SK-N-SH (cell line): ENCODE measurements around the gene CHD1L. TPM values are rescaled to one million over a fixed set of nuclear protein-coding genes. Genes with fewer than 3 reads are reported as not detected.

Source experiments
- CTCF ChIA-PET: fragments of 300-600, 350-600 bp; formaldehyde crosslinking; extraction: SDS; loops from one replicate; lab custom pipeline; 2021; lab: Yijun Ruan, JAX
- POLR2A ChIA-PET: fragments of 350-600 bp; sonication (Branson Sonifier 250); formaldehyde crosslinking; extraction: SDS; loops from one replicate; lab custom pipeline; 2020; ENCODE audit warnings: antibody characterized with exemption, inconsistent platforms; lab: Yijun Ruan, JAX
- DNase-seq: peaks from one replicate; pipeline ENCODE4 v3.0.0; 2012
- H2AFZ ChIP-seq: fragments of 200-600 bp; sonication (generic); 2 replicates; pipeline ENCODE4 v1.8.1; 2016; ENCODE audit warnings: antibody characterized with exemption, mild to moderate bottlenecking, low read depth
- H3F3A ChIP-seq: fragments of 200-600 bp; sonication (generic); replicated peaks from 2 replicates; pipeline ENCODE3; 2016; ENCODE audit warnings: antibody characterized with exemption, mild to moderate bottlenecking; ENCODE audit not compliant: insufficient read depth
- H3K27ac ChIP-seq, 2 experiments: fragments of 200-500 bp in 1 of 2; fragments of 200-600 bp in 1 of 2; sonication (Bioruptor generic) in 1 of 2; sonication (generic), shearing (Covaris generic) in 1 of 2; 2 replicates each; pipeline versions ENCODE4 v1.5.1 to v1.6.1; 2014 to 2016; ENCODE audit warnings: low read depth in 2 of 2, inconsistent platforms in 1 of 2, low read length in 1 of 2, mild to moderate bottlenecking in 1 of 2, mixed read lengths in 1 of 2
- H3K27me3 ChIP-seq: fragments of 200-600 bp; sonication (generic), shearing (Covaris generic); 2 replicates; pipeline ENCODE4 v1.6.1; 2016; ENCODE audit warnings: mixed run types; ENCODE audit not compliant: insufficient read depth
- H3K36me3 ChIP-seq, 2 experiments: fragments of 200-500 bp in 1 of 2; fragments of 200-600 bp in 1 of 2; sonication (Bioruptor generic) in 1 of 2; sonication (generic) in 1 of 2; replicated peaks in 1 of 2; 2 replicates each; pipeline versions ENCODE3 to v1.5.1; 2014 to 2016; ENCODE audit warnings: low read length in 1 of 2, mild to moderate bottlenecking in 1 of 2; ENCODE audit not compliant: insufficient read depth in 2 of 2, control insufficient read depth in 1 of 2
- H3K4me1 ChIP-seq, 2 experiments: fragments of 200-500 bp in 1 of 2; fragments of 200-600 bp in 1 of 2; sonication (Bioruptor generic) in 1 of 2; sonication (generic), shearing (Covaris generic) in 1 of 2; 2 replicates each; pipeline versions ENCODE4 v1.5.1 to v1.6.1; 2014 to 2016; ENCODE audit warnings: low read depth in 1 of 2, low read length in 1 of 2, mixed run types in 1 of 2; ENCODE audit not compliant: insufficient read depth in 2 of 2, control insufficient read depth in 1 of 2
- H3K4me2 ChIP-seq: fragments of 200-600 bp; sonication (generic), shearing (Covaris generic); 2 replicates; pipeline ENCODE4 v1.6.1; 2017; ENCODE audit warnings: mixed run types
- H3K4me3 ChIP-seq, 2 experiments: fragments of 200-500 bp in 1 of 2; fragments of 200-600 bp in 1 of 2; sonication (Bioruptor generic) in 1 of 2; sonication (generic), shearing (Covaris generic) in 1 of 2; 2 replicates each; pipeline versions ENCODE4 v1.5.1 to v1.8.1; 2014 to 2016; ENCODE audit warnings: low read depth in 2 of 2, inconsistent platforms in 1 of 2, low read length in 1 of 2, mild to moderate bottlenecking in 1 of 2, mixed read lengths in 1 of 2, moderate library complexity in 1 of 2
- H3K79me2 ChIP-seq: fragments of 200-600 bp; sonication (generic); 2 replicates; pipeline ENCODE4 v1.8.1; 2017; ENCODE audit warnings: mild to moderate bottlenecking; ENCODE audit not compliant: insufficient read depth
- H3K9ac ChIP-seq: fragments of 200-600 bp; sonication (generic); 2 replicates; pipeline ENCODE4 v1.6.1; 2017; ENCODE audit warnings: mixed run types
- H3K9me2 ChIP-seq: fragments of 200-600 bp; sonication (generic); 2 replicates; pipeline ENCODE4 v1.6.1; 2017; ENCODE audit warnings: mixed run types
- H3K9me3 ChIP-seq: fragments of 200-600 bp; sonication (generic); 2 replicates; pipeline ENCODE4 v1.6.1; 2017; ENCODE audit warnings: mixed run types, mild to moderate bottlenecking, moderate library complexity
- H4K20me1 ChIP-seq: fragments of 200-600 bp; sonication (generic); 2 replicates; pipeline ENCODE4 v1.6.1; 2017; ENCODE audit warnings: mild to moderate bottlenecking, mixed run types; ENCODE audit not compliant: insufficient read depth
- CTCF ChIP-seq: fragments of 200-600 bp; sonication (generic); IDR thresholded peaks from 2 replicates; pipeline ENCODE4 v1.6.1; 2017; ENCODE audit warnings: antibody characterized with exemption, mild to moderate bottlenecking, moderate library complexity
- EP300 ChIP-seq, 2 experiments: IDR thresholded peaks; 2 replicates each; pipeline versions ENCODE4 v1.4.0 to v1.6.1; 2012; ENCODE audit warnings: borderline replicate concordance in 1 of 2, low read depth in 1 of 2, low read length in 1 of 2
- EZH2phosphoT487 ChIP-seq: fragments of 200-600 bp; sonication (generic); IDR thresholded peaks from 2 replicates; pipeline ENCODE4 v1.6.1; 2017; ENCODE audit warnings: low read depth, mixed run types, mild to moderate bottlenecking, antibody characterized with exemption, moderate library complexity, borderline replicate concordance
- FOSL2 ChIP-seq: IDR thresholded peaks from 2 replicates; pipeline ENCODE4 v1.4.0; 2012; ENCODE audit warnings: low read depth, mild to moderate bottlenecking, moderate library complexity, borderline replicate concordance
- FOXJ3 ChIP-seq: sonication (generic); formaldehyde crosslinking; IDR thresholded peaks from 2 replicates; pipeline ENCODE4 v1.5.1; 2020; ENCODE audit warnings: mild to moderate bottlenecking, missing genetic modification reagents
- FOXM1 ChIP-seq: IDR thresholded peaks from 2 replicates; pipeline ENCODE4 v1.4.0; 2012; ENCODE audit warnings: low read depth, mild to moderate bottlenecking
- GATA2 ChIP-seq: sonication (generic); formaldehyde crosslinking; IDR thresholded peaks from 2 replicates; pipeline ENCODE4 v1.5.0; 2020; ENCODE audit warnings: mild to moderate bottlenecking, missing genetic modification reagents
- JUND ChIP-seq: IDR thresholded peaks from 2 replicates; pipeline ENCODE4 v1.4.0; 2012
- MEF2A ChIP-seq: IDR thresholded peaks from 2 replicates; pipeline ENCODE4 v1.4.0; 2012; ENCODE audit warnings: low read depth, borderline replicate concordance
- MXI1 ChIP-seq: IDR thresholded peaks from 2 replicates; pipeline ENCODE4 v1.6.1; 2012; ENCODE audit warnings: mild to moderate bottlenecking, low read depth, low read length, improper control_type of control experiment
- NFIC ChIP-seq: IDR thresholded peaks from 2 replicates; pipeline ENCODE4 v1.4.0; 2012; ENCODE audit warnings: borderline replicate concordance
- NRF1 ChIP-seq: IDR thresholded peaks from 2 replicates; pipeline ENCODE4 v1.6.1; 2012; ENCODE audit warnings: low read depth, mild to moderate bottlenecking, low read length
- POLR2AphosphoS5 ChIP-seq: IDR thresholded peaks from 2 replicates; pipeline ENCODE4 v1.6.1; 2012; ENCODE audit warnings: low read depth, low read length
- REST ChIP-seq: IDR thresholded peaks from 2 replicates; pipeline ENCODE4 v1.6.1; 2012; ENCODE audit warnings: mild to moderate bottlenecking, low read depth, low read length, moderate library complexity
- RFX5 ChIP-seq: IDR thresholded peaks from 2 replicates; pipeline ENCODE4 v1.6.1; 2012; ENCODE audit warnings: mild to moderate bottlenecking, improper control_type of control experiment, low read length
- SIN3A ChIP-seq: IDR thresholded peaks from 2 replicates; pipeline ENCODE4 v1.6.1; 2012; ENCODE audit warnings: low read depth, mild to moderate bottlenecking, low read length, moderate library complexity, borderline replicate concordance
- SMC3 ChIP-seq: IDR thresholded peaks from 2 replicates; pipeline ENCODE4 v1.6.1; 2012; ENCODE audit warnings: low read depth, low read length, improper control_type of control experiment
- TCF12 ChIP-seq: IDR thresholded peaks from 2 replicates; pipeline ENCODE4 v1.4.0; 2012
- USF1 ChIP-seq: IDR thresholded peaks from 2 replicates; pipeline ENCODE4 v1.4.0; 2012; ENCODE audit warnings: low read depth, borderline replicate concordance
- ZBTB33 ChIP-seq: IDR thresholded peaks from 2 replicates; pipeline ENCODE4 v1.4.0; 2012; ENCODE audit warnings: low read depth, borderline replicate concordance
- WGBS: methylation state at CpG from one replicate; pipeline ENCODE4 v1.1.6; 2017; ENCODE audit warnings: low lambda C conversion rate; 5-methylcytosine and 5-hydroxymethylcytosine counted together
- polyA plus RNA-seq, 3 experiments: library from polyadenylated mRNA; depleted of rRNA; stranded (reverse); fragments of >200 nt; gene quantifications; 2 replicates each; pipeline ENCODE4 v1.2.3, GENCODE V29; 2012

CHD1L gene
- polyA plus RNA-seq, 1 of the 3 experiments (the other 2 are of a cell fraction), result 24.7 TPM

- no peaks in the 10 kb centered on the region for H3K36me3 ChIP-seq
- no peak for TF ChIP-seq MXI1
- no peak for TF ChIP-seq USF1
- no peak for TF ChIP-seq TCF12
- TF ChIP-seq POLR2AphosphoS5, result no peak
- TF ChIP-seq CTCF, result no peak
- TF ChIP-seq MEF2A, result no peak
- TF ChIP-seq FOXM1, result no peak
- no peak for TF ChIP-seq NRF1
- no peak for TF ChIP-seq RFX5
- no peak for TF ChIP-seq JUND
- TF ChIP-seq EZH2phosphoT487, result no peak
- TF ChIP-seq ZBTB33, result no peak
- no peak for TF ChIP-seq SIN3A
- TF ChIP-seq FOXJ3 (CRISPR knock-in tag), result no peak
- no peak for TF ChIP-seq SMC3
- TF ChIP-seq GATA2 (CRISPR knock-in tag), result no peak
- TF ChIP-seq EP300 (IDR thresholded peaks at IDR 0.05; ENCODE audit: borderline replicate concordance in 1 of 2, low read depth in 1 of 2, low read length in 1 of 2), result no peak
- no peak for TF ChIP-seq FOSL2
- no peak for TF ChIP-seq REST
- TF ChIP-seq NFIC, result no peak
- TF ChIP-seq, all 33 proteins: peak for 0
- no peak overlapping the region for H3K27ac ChIP-seq
- H3F3A ChIP-seq, result peaks cover 4% of the 10 kb centered on the region
- H3K4me2 ChIP-seq, result no peak overlapping the region
- H3K9me2 ChIP-seq, result no peaks in the 10 kb centered on the region
- H3K9me3 ChIP-seq, result no peaks in the 10 kb centered on the region
- 100% methylated on average over 2 of the region's 2 CpGs for WGBS
- no peak overlapping the region for H3K9ac ChIP-seq
- no peaks in the 10 kb centered on the region for H3K27me3 ChIP-seq
- H2AFZ ChIP-seq, result no peak overlapping the region
- H3K79me2 ChIP-seq, result peaks cover 88% of the 10 kb centered on the region
- ChIA-PET POLR2A (no interaction called here), CTCF (interaction anchor here (1.2 kb wide), 1 partner anchor 26 kb away, joined by 3 read pairs; no protein-coding TSS in a partner anchor)
- H3K4me1 ChIP-seq, result peaks cover 0 to 19% of the 10 kb centered on the region in 2 experiments; a peak in 2 of 4 replicates
- 0 out of 2 replicates have a peak, but pooled peaks cover 28% of the 10 kb centered on the region for H4K20me1 ChIP-seq
- no peak overlapping the region for H3K4me3 ChIP-seq
- DNase-seq, result no peak
Measured at GRCh38 chr1:147246910-147247655, 4.6 kb downstream of the CHD1L start.
